HepG2 (cell line): ENCODE measurements around the gene VPS50.
A peak's percentile ranks its signal among the peaks of the same experiment; 100 is the strongest.

ENCODE experiments used
- CBFB ChIP-seq: sonication (generic); formaldehyde crosslinking; IDR thresholded peaks from 2 replicates; pipeline ENCODE4 v1.4.0; 2020; ENCODE audit warnings: missing genetic modification reagents
- CTCF ChIP-seq: sonication (generic); formaldehyde crosslinking; IDR thresholded peaks from 2 replicates; pipeline ENCODE4 v1.5.0; 2020; ENCODE audit warnings: mild to moderate bottlenecking, missing genetic modification reagents, moderate library complexity
- EZH2 ChIP-seq: conservative IDR thresholded peaks from 2 replicates; pipeline ENCODE4 v1.6.1; 2012; ENCODE audit warnings: mild to moderate bottlenecking, low read depth, low read length, moderate library complexity
- FIP1L1 ChIP-seq: fragments of 200-400 bp; formaldehyde crosslinking; IDR thresholded peaks from 2 replicates; pipeline ENCODE4 v1.6.1; 2018; ENCODE audit warnings: low read depth, mild to moderate bottlenecking, low read length, moderate library complexity, borderline replicate concordance; ENCODE audit not compliant: insufficient read depth
- FOXA3 ChIP-seq: IDR thresholded peaks from 2 replicates; pipeline ENCODE4 v1.6.1; 2016; ENCODE audit warnings: missing genetic modification reagents, missing compliant biosample characterization
- FOXO4 ChIP-seq: sonication (generic); formaldehyde crosslinking; conservative IDR thresholded peaks from 2 replicates; pipeline ENCODE4 v1.8.1; 2023; ENCODE audit warnings: missing genetic modification reagents
- GTF3A ChIP-seq: sonication (generic); formaldehyde crosslinking; conservative IDR thresholded peaks from 2 replicates; pipeline ENCODE4 v1.4.0; 2020; ENCODE audit warnings: mild to moderate bottlenecking, missing genetic modification reagents
- SP1 ChIP-seq, 2 experiments: fragments of 450-650 bp in 1 of 2; sonication (generic) in 1 of 2; formaldehyde crosslinking in 1 of 2; IDR thresholded peaks; 2 replicates each; pipeline versions ENCODE4 v1.4.0 to v1.6.1; 2016 to 2020; ENCODE audit warnings: missing genetic modification reagents in 1 of 2
- SP2 ChIP-seq: sonication (generic); formaldehyde crosslinking; IDR thresholded peaks from 2 replicates; pipeline ENCODE4 v1.5.1; 2020; ENCODE audit warnings: mild to moderate bottlenecking, missing genetic modification reagents
- ZBTB49 ChIP-seq: sonication (generic); formaldehyde crosslinking; IDR thresholded peaks from 2 replicates; pipeline ENCODE4 v1.4.0; 2020; ENCODE audit warnings: missing genetic modification reagents, borderline replicate concordance
- ZNF24 ChIP-seq: fragments of 450-650 bp; IDR thresholded peaks from 2 replicates; pipeline ENCODE4 v1.6.1; 2017; ENCODE audit warnings: antibody characterized with exemption, mild to moderate bottlenecking
- ZNF280B ChIP-seq: sonication (generic); formaldehyde crosslinking; IDR thresholded peaks from 2 replicates; pipeline ENCODE4 v1.5.0; 2020; ENCODE audit warnings: missing genetic modification reagents, mild to moderate bottlenecking, borderline replicate concordance

DNA sequence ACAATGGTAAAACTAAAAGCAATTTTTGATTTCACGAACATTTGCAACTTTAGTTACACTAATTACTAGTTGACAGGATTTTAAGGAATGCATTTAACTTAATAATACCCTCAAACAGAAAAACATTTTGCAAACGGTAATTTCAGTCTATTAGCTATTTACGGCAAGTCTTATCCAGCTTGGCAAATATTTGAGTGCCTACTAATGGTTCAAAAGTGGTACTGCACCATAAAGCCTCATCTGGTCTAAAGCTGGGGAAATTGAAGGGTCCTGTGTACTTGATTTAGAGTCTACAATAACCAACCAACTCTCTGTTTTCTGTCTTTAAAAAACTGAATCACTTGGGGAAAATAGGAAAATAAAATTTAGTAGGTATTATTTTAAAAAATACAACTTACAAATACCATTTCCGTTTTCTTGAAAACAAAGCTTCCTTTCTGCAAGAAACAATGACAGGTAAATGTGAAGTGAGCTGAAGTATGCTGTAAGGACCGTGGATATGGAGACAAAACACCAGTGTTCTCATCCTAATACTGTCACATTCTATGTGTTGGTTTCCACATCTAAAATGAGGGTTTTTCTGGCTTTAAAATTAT lies 142.3 kb downstream of the VPS50 start:
- TF ChIP-seq FOXO4 (CRISPR knock-in tag): no peak
- TF ChIP-seq ZBTB49 (CRISPR knock-in tag): no peak
- TF ChIP-seq EZH2: no peak
- TF ChIP-seq ZNF280B (CRISPR knock-in tag): no peak
- no peak for TF ChIP-seq GTF3A (CRISPR knock-in tag)
- no peak for TF ChIP-seq FIP1L1
- TF ChIP-seq CBFB (CRISPR knock-in tag): no peak
- no peak for TF ChIP-seq FOXA3 (CRISPR knock-in tag)
- peak; percentile 62 for TF ChIP-seq CTCF (CRISPR knock-in tag)
- TF ChIP-seq SP1 (IDR thresholded peaks at IDR 0.05): no peak
- TF ChIP-seq SP1 (CRISPR knock-in tag; IDR thresholded peaks at IDR 0.05): no peak
- no peak for TF ChIP-seq SP2 (CRISPR knock-in tag)
- no peak for TF ChIP-seq ZNF24
